ENCODE measurements around the gene WWOX. TPM values are rescaled to one million over a fixed set of nuclear protein-coding genes. Genes with fewer than 3 reads are reported as not detected.

The WWOX gene
- total and polyA plus RNA-seq, 2 of the 4 experiments (the other 2 are of a cell fraction) = 2.7 to 5.4 TPM

GRCh38 chr16:78218856-78219651 is 119.6 kb downstream of the WWOX start:
- no peak overlapping the region for H3K4ac ChIP-seq (ENCODE audit: low read depth, low read length)
- no peak overlapping the region for H3K56ac ChIP-seq (ENCODE audit: extremely low read depth, insufficient read depth, low read length)
- POLR2A ChIA-PET (ENCODE audit: unreplicated experiment) = no interaction called here
- H3K27me3 ChIP-seq (ENCODE audit: control insufficient read depth, insufficient read depth, low read length) = no peaks in the 10 kb centered on the region
- BruUV-seq (replicated peaks) = no TSS peak
- no peaks in the 10 kb centered on the region for H3K79me1 ChIP-seq (ENCODE audit: low read depth in 1 of 2, low read length in 2 of 2)
- no peak overlapping the region for H3K23ac ChIP-seq (ENCODE audit: low read depth, low read length)
- DNase-seq (no peak), ATAC-seq (ENCODE audit: low read depth) (no peak)
- no peak overlapping the region for H3K27ac ChIP-seq (ENCODE audit: insufficient read depth, low read length)
- no peaks in the 10 kb centered on the region for H3K36me3 ChIP-seq (ENCODE audit: control insufficient read depth, insufficient read depth, low read length)
- no peak overlapping the region for H2BK5ac ChIP-seq (ENCODE audit: low read depth, low read length, poor library complexity, severe bottlenecking)
- no peak overlapping the region for H2BK120ac ChIP-seq (ENCODE audit: low read depth, low read length)
- H3K4me1 ChIP-seq (ENCODE audit: control insufficient read depth, insufficient read depth, low read length) = no peaks in the 10 kb centered on the region
- H2AK5ac ChIP-seq (ENCODE audit: low read depth, low read length) = no peak overlapping the region
- dilution Hi-C loops (cut with HindIII; ENCODE audit: low sequenced_read_pairs, unreplicated experiment) = no loop called here
- H3K9me1 ChIP-seq (ENCODE audit: insufficient read depth, low read length) = no peaks in the 10 kb centered on the region
- no peak overlapping the region for H4K5ac ChIP-seq (ENCODE audit: low read depth, low read length)
- H4K20me1 ChIP-seq (ENCODE audit: insufficient read depth, low read length) = no peaks in the 10 kb centered on the region
- no peak overlapping the region for H3K14ac ChIP-seq (replicated peaks; ENCODE audit: low read depth, low read length)
- no peak overlapping the region for H3K4me2 ChIP-seq (ENCODE audit: low read depth, low read length)
- H2AK9ac ChIP-seq (replicated peaks; ENCODE audit: low read depth, low read length, poor library complexity) = no peak overlapping the region
- H2AFZ ChIP-seq (replicated peaks; ENCODE audit: low read length, poor library complexity) = no peak overlapping the region
- no peak overlapping the region for H4K8ac ChIP-seq (ENCODE audit: low read depth in 2 of 2, low read length in 2 of 2)
- H3K9me3 ChIP-seq (ENCODE audit: control insufficient read depth, insufficient read depth, low read length) = no peaks in the 10 kb centered on the region
- in situ Hi-C loops (cut with MboI; ENCODE audit: low sequenced_read_pairs) = no loop called here
- no peak overlapping the region for H3K18ac ChIP-seq (ENCODE audit: low read depth, low read length)
- no peak overlapping the region for H2BK20ac ChIP-seq (ENCODE audit: low read depth, low read length)
- H3K4me3 ChIP-seq (ENCODE audit: insufficient read depth, low read depth, low read length) = no peak overlapping the region
- 83% methylated on average over 2 of the region's 8 CpGs; no CpG with 5 or more reads in 1 of the 2 experiments for WGBS, 2 experiments (ENCODE audit: extremely low coverage in 2 of 2, insufficient read length in 1 of 2)
- TF ChIP-seq, protein P1, sequence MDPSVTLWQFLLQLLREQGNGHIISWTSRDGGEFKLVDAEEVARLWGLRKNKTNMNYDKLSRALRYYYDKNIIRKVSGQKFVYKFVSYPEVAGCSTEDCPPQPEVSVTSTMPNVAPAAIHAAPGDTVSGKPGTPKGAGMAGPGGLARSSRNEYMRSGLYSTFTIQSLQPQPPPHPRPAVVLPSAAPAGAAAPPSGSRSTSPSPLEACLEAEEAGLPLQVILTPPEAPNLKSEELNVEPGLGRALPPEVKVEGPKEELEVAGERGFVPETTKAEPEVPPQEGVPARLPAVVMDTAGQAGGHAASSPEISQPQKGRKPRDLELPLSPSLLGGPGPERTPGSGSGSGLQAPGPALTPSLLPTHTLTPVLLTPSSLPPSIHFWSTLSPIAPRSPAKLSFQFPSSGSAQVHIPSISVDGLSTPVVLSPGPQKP (IDR thresholded peaks at IDR 0.05; ENCODE audit: borderline replicate concordance, low read depth, low read length) = no peak
- TF ChIP-seq MXI1 (IDR thresholded peaks at IDR 0.05; ENCODE audit: borderline replicate concordance, low read depth, low read length) = no peak
- no peak for TF ChIP-seq RFX5 (IDR thresholded peaks at IDR 0.05; ENCODE audit: low read depth, low read length)
- TF ChIP-seq, protein P2, sequence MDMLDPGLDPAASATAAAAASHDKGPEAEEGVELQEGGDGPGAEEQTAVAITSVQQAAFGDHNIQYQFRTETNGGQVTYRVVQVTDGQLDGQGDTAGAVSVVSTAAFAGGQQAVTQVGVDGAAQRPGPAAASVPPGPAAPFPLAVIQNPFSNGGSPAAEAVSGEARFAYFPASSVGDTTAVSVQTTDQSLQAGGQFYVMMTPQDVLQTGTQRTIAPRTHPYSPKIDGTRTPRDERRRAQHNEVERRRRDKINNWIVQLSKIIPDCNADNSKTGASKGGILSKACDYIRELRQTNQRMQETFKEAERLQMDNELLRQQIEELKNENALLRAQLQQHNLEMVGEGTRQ (IDR thresholded peaks at IDR 0.05; ENCODE audit: low read depth, low read length) = no peak
- TF ChIP-seq, protein P3, sequence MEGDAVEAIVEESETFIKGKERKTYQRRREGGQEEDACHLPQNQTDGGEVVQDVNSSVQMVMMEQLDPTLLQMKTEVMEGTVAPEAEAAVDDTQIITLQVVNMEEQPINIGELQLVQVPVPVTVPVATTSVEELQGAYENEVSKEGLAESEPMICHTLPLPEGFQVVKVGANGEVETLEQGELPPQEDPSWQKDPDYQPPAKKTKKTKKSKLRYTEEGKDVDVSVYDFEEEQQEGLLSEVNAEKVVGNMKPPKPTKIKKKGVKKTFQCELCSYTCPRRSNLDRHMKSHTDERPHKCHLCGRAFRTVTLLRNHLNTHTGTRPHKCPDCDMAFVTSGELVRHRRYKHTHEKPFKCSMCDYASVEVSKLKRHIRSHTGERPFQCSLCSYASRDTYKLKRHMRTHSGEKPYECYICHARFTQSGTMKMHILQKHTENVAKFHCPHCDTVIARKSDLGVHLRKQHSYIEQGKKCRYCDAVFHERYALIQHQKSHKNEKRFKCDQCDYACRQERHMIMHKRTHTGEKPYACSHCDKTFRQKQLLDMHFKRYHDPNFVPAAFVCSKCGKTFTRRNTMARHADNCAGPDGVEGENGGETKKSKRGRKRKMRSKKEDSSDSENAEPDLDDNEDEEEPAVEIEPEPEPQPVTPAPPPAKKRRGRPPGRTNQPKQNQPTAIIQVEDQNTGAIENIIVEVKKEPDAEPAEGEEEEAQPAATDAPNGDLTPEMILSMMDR (conservative IDR thresholded peaks at IDR 0.05; ENCODE audit: low read depth, low read length) = no peak
- no peak for TF ChIP-seq RCOR1 (IDR thresholded peaks at IDR 0.05; ENCODE audit: insufficient replicate concordance, low read length)
- TF ChIP-seq BHLHE40 (IDR thresholded peaks at IDR 0.05; ENCODE audit: low read depth, low read length) = no peak
- TF ChIP-seq CHD1 (IDR thresholded peaks at IDR 0.05; ENCODE audit: low read depth, low read length) = no peak
- intact Hi-C loops (cut with micrococcal nuclease) = no loop called here
- no peak overlapping the region for H3K9ac ChIP-seq (ENCODE audit: low read depth, low read length)
- H2BK15ac ChIP-seq (ENCODE audit: low read depth, low read length) = no peak overlapping the region
- H4K91ac ChIP-seq (ENCODE audit: insufficient read depth, low read depth, low read length) = no peak overlapping the region
- CTCF ChIA-PET = no interaction called here
